Measurements from ENCODE around the gene TRIM68. TPM values are rescaled to one million over a fixed set of nuclear protein-coding genes. Genes with fewer than 3 reads are reported as not detected.

The TRIM68 gene
- polyA plus RNA-seq, 2 of the 4 experiments (the other 2 are of a cell fraction), result 9.6 to 10.8 TPM

GRCh38 chr11:4559527-4560440 is 48.2 kb downstream of the TRIM68 start:
- no peak for FAIRE-seq
- POLR2A ChIA-PET, result no interaction called here
- ATAC-seq, result no peak
- H3K27ac ChIP-seq, result no peak overlapping the region
- no peaks in the 10 kb centered on the region for H3K9me3 ChIP-seq
- no peak for DNase-seq (ENCODE audit: low read depth in 1 of 2, low spot score in 1 of 2)
- TF ChIP-seq HOXB13 (CRISPR knock-in tag; IDR thresholded peaks at IDR 0.05; ENCODE audit: low read depth) (no peak), HMGXB4 (CRISPR knock-in tag; IDR thresholded peaks at IDR 0.05; ENCODE audit: borderline replicate concordance) (no peak)
- no peaks in the 10 kb centered on the region for H3K4me1 ChIP-seq
- H3K4me3 ChIP-seq, result no peak overlapping the region
- CTCF ChIA-PET, result interaction anchor here (1.1 to 2.4 kb wide), 2 partner anchors 19 to 372 kb away, joined by 4 to 8 read pairs; no protein-coding TSS in a partner anchor
- H3K4me2 ChIP-seq, result no peak overlapping the region
- 8% methylated on average over 8 of the region's 8 CpGs for WGBS (ENCODE audit: missing lambda C conversion rate)

DNA sequence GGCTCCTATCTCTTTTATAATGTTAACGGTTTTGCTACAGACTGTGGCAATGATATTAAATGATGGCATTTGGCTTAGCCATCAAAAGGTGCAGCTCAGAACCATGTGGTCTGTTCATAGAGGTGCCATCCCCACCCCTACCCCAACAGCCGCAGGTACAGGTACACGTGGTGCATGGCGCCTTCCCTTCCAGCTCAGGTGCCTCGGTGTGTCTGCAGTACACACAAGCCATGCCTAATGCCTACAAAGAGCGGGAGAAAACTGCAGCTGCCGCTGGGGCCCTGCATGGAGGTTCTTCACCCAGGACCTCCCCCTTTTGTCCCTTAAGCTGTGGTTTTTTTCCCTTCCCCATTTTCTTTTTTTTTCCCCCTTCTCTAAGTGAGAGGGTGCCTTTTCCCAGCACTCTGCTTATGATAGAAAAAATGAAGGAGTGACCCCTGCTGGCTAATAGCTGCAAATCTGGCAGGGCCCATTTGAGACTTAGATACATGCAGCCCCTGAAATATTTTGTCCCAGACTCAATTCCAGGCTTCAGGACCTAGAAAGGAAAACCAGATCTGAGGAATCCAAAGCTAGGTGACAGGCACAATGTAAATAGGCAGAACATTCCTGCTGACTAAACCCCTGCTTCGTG is 56.6 kb downstream of the TRIM68 start:
- no peaks in the 10 kb centered on the region for H3K9me3 ChIP-seq
- no peak overlapping the region for H3K4me2 ChIP-seq
- no peak overlapping the region for H3K4me3 ChIP-seq
- DNase-seq (ENCODE audit: low read depth in 1 of 2, low spot score in 1 of 2) (peak in 1 of 2 experiments; percentile 19), ATAC-seq (peak; percentile 73 to 87; a peak in 5 of 6 replicates), FAIRE-seq (no peak)
- POLR2A ChIA-PET, result no interaction called here
- CTCF ChIA-PET, result interaction anchor here (0.6 to 4.4 kb wide), 5 partner anchors 12 to 812 kb away, joined by 3 to 31 read pairs (median 5); no protein-coding TSS in a partner anchor
- peaks cover 13% of the 10 kb centered on the region; the same call in 2 of the 3 replicates for H3K4me1 ChIP-seq
- 63% methylated on average over 8 of the region's 8 CpGs for WGBS (ENCODE audit: missing lambda C conversion rate)
- TF ChIP-seq EP300 (IDR thresholded peaks at IDR 0.05) (no peak), ZFP36 (IDR thresholded peaks at IDR 0.05; ENCODE audit: borderline replicate concordance, partially characterized antibody) (no peak), HOXB13 (CRISPR knock-in tag; IDR thresholded peaks at IDR 0.05; ENCODE audit: low read depth) (no peak), RAD21 (conservative IDR thresholded peaks at IDR 0.05 in 1 of 2, IDR thresholded peaks at IDR 0.05 in 1 of 2) (peak in 1 of 2 experiments; percentile 34; a peak in 2 of 5 replicates), CTCF (IDR thresholded peaks at IDR 0.05) (peak; percentile 32; the same call in 1 of the 3 replicates), CBX8 (IDR thresholded peaks at IDR 0.05) (no peak), SMC3 (IDR thresholded peaks at IDR 0.05) (0 out of 3 replicates have a peak, but pooled peaks have one; percentile 25), ZC3H11A (IDR thresholded peaks at IDR 0.05) (no peak), POLR2AphosphoS2 (conservative IDR thresholded peaks at IDR 0.05; ENCODE audit: low read length) (no peak), MAZ (IDR thresholded peaks at IDR 0.05; ENCODE audit: borderline replicate concordance, low read depth, low read length) (no peak), RCOR1 (IDR thresholded peaks at IDR 0.05; ENCODE audit: low read depth, low read length) (no peak)
- H3K27ac ChIP-seq, result no peak overlapping the region

Other genes starting within 250 kb of the TRIM68 start
- gene OR52B4, start 239.8 kb downstream of the TRIM68 start, polyA plus RNA-seq (2011; rRNA removed), result not detected in 2 replicates
- not detected in 3 replicates for gene OR52B4, start 239.8 kb downstream of the TRIM68 start, polyA plus RNA-seq (2017; fragmentation: RNase III; extraction: RNeasy Plus Mini Kit Qiagen cat#74134 plus additional on column Dnase treatment)
- 15.6 and 19.3 TPM in 2 replicates for gene TRIM21, start 214.5 kb downstream of the TRIM68 start, polyA plus RNA-seq (2011; rRNA removed)
- 11.3 to 13.2 TPM (median 11.6 TPM) in 3 replicates for gene TRIM21, start 214.5 kb downstream of the TRIM68 start, polyA plus RNA-seq (2017; fragmentation: RNase III; extraction: RNeasy Plus Mini Kit Qiagen cat#74134 plus additional on column Dnase treatment)
- not detected in 2 replicates for gene OR52K2, start 158.9 kb downstream of the TRIM68 start, polyA plus RNA-seq (2011; rRNA removed)
- not detected in 3 replicates for gene OR52K2, start 158.9 kb downstream of the TRIM68 start, polyA plus RNA-seq (2017; fragmentation: RNase III; extraction: RNeasy Plus Mini Kit Qiagen cat#74134 plus additional on column Dnase treatment)
- not detected in 2 replicates for gene OR52K1, start 125.6 kb downstream of the TRIM68 start, polyA plus RNA-seq (2011; rRNA removed)
- gene OR52K1, start 125.6 kb downstream of the TRIM68 start, polyA plus RNA-seq (2017; fragmentation: RNase III; extraction: RNeasy Plus Mini Kit Qiagen cat#74134 plus additional on column Dnase treatment), result not detected in 3 replicates
- gene OR52M1, start 63.0 kb downstream of the TRIM68 start, polyA plus RNA-seq (2011; rRNA removed), result not detected in 2 replicates
- not detected in 3 replicates for gene OR52M1, start 63.0 kb downstream of the TRIM68 start, polyA plus RNA-seq (2017; fragmentation: RNase III; extraction: RNeasy Plus Mini Kit Qiagen cat#74134 plus additional on column Dnase treatment)
- not detected in 2 replicates for gene OR52I2, start 26.5 kb downstream of the TRIM68 start, polyA plus RNA-seq (2011; rRNA removed)
- not detected in 3 replicates for gene OR52I2, start 26.5 kb downstream of the TRIM68 start, polyA plus RNA-seq (2017; fragmentation: RNase III; extraction: RNeasy Plus Mini Kit Qiagen cat#74134 plus additional on column Dnase treatment)
- not detected in 2 replicates for gene OR52I1, start 14.2 kb downstream of the TRIM68 start, polyA plus RNA-seq (2011; rRNA removed)
- not detected in 3 replicates for gene OR52I1, start 14.2 kb downstream of the TRIM68 start, polyA plus RNA-seq (2017; fragmentation: RNase III; extraction: RNeasy Plus Mini Kit Qiagen cat#74134 plus additional on column Dnase treatment)
- not detected in 2 replicates for gene OR51D1, start 29.2 kb upstream of the TRIM68 start, polyA plus RNA-seq (2011; rRNA removed)
- not detected in 3 replicates for gene OR51D1, start 29.2 kb upstream of the TRIM68 start, polyA plus RNA-seq (2017; fragmentation: RNase III; extraction: RNeasy Plus Mini Kit Qiagen cat#74134 plus additional on column Dnase treatment)
- 0.03 TPM in 1 of 2 replicates, not detected in the other for gene OR51E1, start 35.8 kb upstream of the TRIM68 start, polyA plus RNA-seq (2011; rRNA removed)
- not detected in 3 replicates for gene OR51E1, start 35.8 kb upstream of the TRIM68 start, polyA plus RNA-seq (2017; fragmentation: RNase III; extraction: RNeasy Plus Mini Kit Qiagen cat#74134 plus additional on column Dnase treatment)
- 0.07 TPM in 1 of 2 replicates, not detected in the other for gene OR51E2, start 89.6 kb upstream of the TRIM68 start, polyA plus RNA-seq (2011; rRNA removed)
- gene OR51E2, start 89.6 kb upstream of the TRIM68 start, polyA plus RNA-seq (2017; fragmentation: RNase III; extraction: RNeasy Plus Mini Kit Qiagen cat#74134 plus additional on column Dnase treatment), result not detected in 3 replicates
- gene MMP26, start 96.6 kb upstream of the TRIM68 start, polyA plus RNA-seq (2011; rRNA removed), result not detected in 2 replicates
- not detected in 3 replicates for gene MMP26, start 96.6 kb upstream of the TRIM68 start, polyA plus RNA-seq (2017; fragmentation: RNase III; extraction: RNeasy Plus Mini Kit Qiagen cat#74134 plus additional on column Dnase treatment)
- gene OR51F1, start 161.7 kb upstream of the TRIM68 start, polyA plus RNA-seq (2011; rRNA removed), result not detected in 2 replicates
- not detected in 3 replicates for gene OR51F1, start 161.7 kb upstream of the TRIM68 start, polyA plus RNA-seq (2017; fragmentation: RNase III; extraction: RNeasy Plus Mini Kit Qiagen cat#74134 plus additional on column Dnase treatment)
- not detected in 2 replicates for gene OR52R1, start 196.1 kb upstream of the TRIM68 start, polyA plus RNA-seq (2011; rRNA removed)
- gene OR52R1, start 196.1 kb upstream of the TRIM68 start, polyA plus RNA-seq (2017; fragmentation: RNase III; extraction: RNeasy Plus Mini Kit Qiagen cat#74134 plus additional on column Dnase treatment), result not detected in 3 replicates
- not detected in 2 replicates for gene OR51F2, start 213.1 kb upstream of the TRIM68 start, polyA plus RNA-seq (2011; rRNA removed)
- gene OR51F2, start 213.1 kb upstream of the TRIM68 start, polyA plus RNA-seq (2017; fragmentation: RNase III; extraction: RNeasy Plus Mini Kit Qiagen cat#74134 plus additional on column Dnase treatment), result not detected in 3 replicates
- gene OR51S1, start 241.0 kb upstream of the TRIM68 start, polyA plus RNA-seq (2011; rRNA removed), result not detected in 2 replicates
- gene OR51S1, start 241.0 kb upstream of the TRIM68 start, polyA plus RNA-seq (2017; fragmentation: RNase III; extraction: RNeasy Plus Mini Kit Qiagen cat#74134 plus additional on column Dnase treatment), result not detected in 3 replicates